ENCODE data around the gene CXXC5.

The CXXC5 gene

DNA sequence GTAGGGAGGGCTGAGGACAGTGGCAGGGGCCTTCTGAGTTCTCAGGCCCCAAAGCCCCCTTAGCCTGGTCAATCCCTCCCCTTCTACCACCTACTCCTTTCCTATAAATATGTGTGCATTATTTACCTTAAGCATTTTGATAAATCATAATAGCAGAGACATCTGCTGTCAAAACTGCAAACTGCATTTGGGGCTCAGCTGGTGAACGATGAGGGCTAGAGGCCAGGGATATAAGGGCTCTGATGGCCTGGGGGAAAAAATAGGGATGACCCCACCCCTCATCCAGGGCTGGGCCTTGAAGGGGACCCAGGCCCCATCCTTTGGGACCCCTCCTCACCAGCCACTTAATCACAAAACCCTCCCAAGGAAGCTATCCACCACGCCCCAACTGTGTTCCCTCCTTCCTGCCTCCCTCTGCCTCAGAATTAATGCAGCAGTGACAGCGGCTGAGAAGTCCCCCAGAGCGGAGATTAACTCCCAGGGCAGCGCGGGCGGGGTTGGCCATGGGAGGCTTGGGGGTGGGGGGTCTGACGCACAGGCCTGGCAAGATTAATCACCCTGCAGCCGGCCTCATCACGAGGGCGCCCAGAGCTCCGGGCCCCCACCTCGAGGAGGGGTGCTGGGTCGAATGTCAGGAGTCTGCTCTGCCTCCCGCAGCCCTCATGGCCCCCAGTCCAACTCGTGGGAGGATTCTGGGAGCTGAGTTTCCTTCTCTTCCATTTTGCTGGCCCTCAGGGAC lies 42.1 kb downstream of the CXXC5 start:
- H3K27me3 ChIP-seq (ENCODE audit: control insufficient read depth, insufficient read depth, low read length): peaks cover 18% of the 10 kb centered on the region
- peaks cover 22% of the 10 kb centered on the region for H3K4me1 ChIP-seq (ENCODE audit: control insufficient read depth, insufficient read depth, low read length)
- no peaks in the 10 kb centered on the region for H3K9me3 ChIP-seq (ENCODE audit: control insufficient read depth, insufficient read depth, low read length)
- no peak overlapping the region for H3K4me3 ChIP-seq (ENCODE audit: low read depth, low read length)
- no peak overlapping the region for H3K9ac ChIP-seq (ENCODE audit: low read depth, low read length)
- H3K36me3 ChIP-seq (ENCODE audit: control insufficient read depth, insufficient read depth, low read length): peaks cover 3% of the 10 kb centered on the region

DNA sequence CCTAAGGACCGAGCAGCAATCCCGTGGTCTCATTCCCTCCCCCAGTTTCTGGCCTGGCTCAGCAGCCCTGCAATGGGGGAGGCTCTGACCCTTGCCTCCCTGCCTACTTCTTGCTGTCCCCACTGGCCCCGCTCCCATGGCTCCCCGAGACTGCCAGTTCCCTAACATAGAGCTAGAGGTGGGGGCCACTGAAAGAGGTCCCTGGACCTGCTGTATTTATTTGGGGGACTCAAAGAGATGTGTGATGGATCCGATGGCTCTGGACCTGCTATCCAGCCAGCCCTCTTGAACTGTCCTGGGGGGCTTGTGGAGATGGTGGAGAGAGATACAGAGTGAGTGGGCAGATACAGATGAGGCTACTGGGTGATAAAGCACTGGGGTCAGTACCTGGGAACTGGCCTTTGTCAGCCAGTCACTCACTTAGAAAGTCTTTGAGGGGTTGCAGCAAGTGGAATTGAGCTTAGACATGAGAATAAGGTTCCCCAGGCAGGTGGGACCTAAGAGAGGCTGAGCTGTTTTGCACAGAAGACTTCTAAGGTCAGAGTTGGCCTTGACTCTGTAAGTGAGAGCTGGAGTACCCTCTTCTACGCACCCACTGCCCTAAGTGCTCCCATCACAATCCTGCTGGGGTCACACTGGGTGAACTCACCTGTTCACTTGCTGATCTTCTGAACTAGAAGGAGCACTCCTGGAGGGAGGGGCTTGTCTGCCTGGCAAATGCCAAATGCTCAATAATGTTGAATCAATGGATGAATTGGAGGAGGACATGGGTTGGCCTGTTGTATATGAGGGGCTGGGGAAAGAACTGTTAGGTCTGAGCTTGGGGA lies 42.9 kb downstream of the CXXC5 start:
- Histone ChIP-seq H3K9ac (ENCODE audit: low read depth, low read length) (no peak overlapping the region), H3K27me3 (ENCODE audit: control insufficient read depth, insufficient read depth, low read length) (peaks cover 18% of the 10 kb centered on the region), H3K9me3 (ENCODE audit: control insufficient read depth, insufficient read depth, low read length) (no peaks in the 10 kb centered on the region), H3K36me3 (ENCODE audit: control insufficient read depth, insufficient read depth, low read length) (peaks cover 3% of the 10 kb centered on the region), H3K4me3 (ENCODE audit: low read depth, low read length) (no peak overlapping the region), H3K4me1 (ENCODE audit: control insufficient read depth, insufficient read depth, low read length) (peaks cover 19% of the 10 kb centered on the region)

DNA sequence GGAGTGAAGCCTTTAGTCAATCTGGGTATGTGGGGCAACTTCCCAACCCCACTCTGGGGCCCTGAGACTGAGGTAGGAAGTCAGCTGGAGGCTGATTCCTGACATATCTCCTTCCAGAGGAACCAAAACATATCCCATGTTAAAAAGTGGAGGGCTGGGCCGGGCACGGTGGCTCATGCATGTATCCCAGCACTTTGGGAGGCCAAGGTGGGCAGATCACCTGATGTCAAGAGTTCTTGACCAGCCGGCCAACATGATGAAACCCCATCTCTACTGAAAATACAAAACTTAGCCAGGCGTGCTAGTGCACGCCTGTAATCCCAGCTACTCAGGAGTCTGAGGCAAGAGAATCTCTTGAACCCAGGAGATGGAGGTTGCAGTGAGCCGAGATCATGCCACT lies 44.0 kb downstream of the CXXC5 start:
- no peak overlapping the region for H3K4me3 ChIP-seq (ENCODE audit: low read depth, low read length)
- no peaks in the 10 kb centered on the region for H3K9me3 ChIP-seq (ENCODE audit: control insufficient read depth, insufficient read depth, low read length)
- H3K4me1 ChIP-seq (ENCODE audit: control insufficient read depth, insufficient read depth, low read length): peaks cover 16% of the 10 kb centered on the region
- H3K36me3 ChIP-seq (ENCODE audit: control insufficient read depth, insufficient read depth, low read length): peaks cover 3% of the 10 kb centered on the region
- H3K27me3 ChIP-seq (ENCODE audit: control insufficient read depth, insufficient read depth, low read length): peaks cover 18% of the 10 kb centered on the region
- no peak overlapping the region for H3K9ac ChIP-seq (ENCODE audit: low read depth, low read length)

DNA sequence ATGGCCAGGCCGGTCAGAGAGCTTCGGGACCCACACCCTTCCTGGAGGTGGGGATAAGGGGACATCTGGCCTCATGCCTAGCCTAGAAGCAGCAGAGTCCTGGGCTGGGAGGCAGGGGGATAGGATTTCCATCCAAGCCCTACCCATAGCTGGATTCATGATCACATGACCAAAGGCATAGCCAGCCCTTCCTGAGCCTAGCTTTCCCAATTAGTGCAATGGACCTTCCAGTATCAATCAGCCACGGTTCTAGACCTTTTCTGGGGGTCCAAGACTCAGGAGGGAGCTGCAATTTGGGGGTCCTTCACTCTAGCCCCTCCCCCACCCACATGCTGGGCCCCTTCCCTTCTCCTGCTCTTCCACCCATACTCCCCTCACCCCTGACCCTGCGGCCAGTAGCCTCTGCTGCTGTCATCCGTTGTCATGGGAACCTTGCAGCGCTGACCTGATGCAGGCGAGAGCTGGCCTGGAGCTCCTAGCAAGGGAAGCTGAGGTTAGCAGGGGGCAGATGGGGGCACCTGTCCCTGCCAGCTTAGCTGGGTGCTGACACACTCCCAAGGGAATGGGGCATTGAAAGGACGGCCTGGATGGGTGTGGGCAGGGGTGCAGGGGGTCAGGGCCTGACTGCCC lies 44.6 kb downstream of the CXXC5 start:
- no peaks in the 10 kb centered on the region for H3K9me3 ChIP-seq (ENCODE audit: control insufficient read depth, insufficient read depth, low read length)
- no peaks in the 10 kb centered on the region for H3K36me3 ChIP-seq (ENCODE audit: control insufficient read depth, insufficient read depth, low read length)
- no peak overlapping the region for H3K4me3 ChIP-seq (ENCODE audit: low read depth, low read length)
- peaks cover 16% of the 10 kb centered on the region for H3K4me1 ChIP-seq (ENCODE audit: control insufficient read depth, insufficient read depth, low read length)
- H3K27me3 ChIP-seq (ENCODE audit: control insufficient read depth, insufficient read depth, low read length): peaks cover 18% of the 10 kb centered on the region
- H3K9ac ChIP-seq (ENCODE audit: low read depth, low read length): no peak overlapping the region

DNA sequence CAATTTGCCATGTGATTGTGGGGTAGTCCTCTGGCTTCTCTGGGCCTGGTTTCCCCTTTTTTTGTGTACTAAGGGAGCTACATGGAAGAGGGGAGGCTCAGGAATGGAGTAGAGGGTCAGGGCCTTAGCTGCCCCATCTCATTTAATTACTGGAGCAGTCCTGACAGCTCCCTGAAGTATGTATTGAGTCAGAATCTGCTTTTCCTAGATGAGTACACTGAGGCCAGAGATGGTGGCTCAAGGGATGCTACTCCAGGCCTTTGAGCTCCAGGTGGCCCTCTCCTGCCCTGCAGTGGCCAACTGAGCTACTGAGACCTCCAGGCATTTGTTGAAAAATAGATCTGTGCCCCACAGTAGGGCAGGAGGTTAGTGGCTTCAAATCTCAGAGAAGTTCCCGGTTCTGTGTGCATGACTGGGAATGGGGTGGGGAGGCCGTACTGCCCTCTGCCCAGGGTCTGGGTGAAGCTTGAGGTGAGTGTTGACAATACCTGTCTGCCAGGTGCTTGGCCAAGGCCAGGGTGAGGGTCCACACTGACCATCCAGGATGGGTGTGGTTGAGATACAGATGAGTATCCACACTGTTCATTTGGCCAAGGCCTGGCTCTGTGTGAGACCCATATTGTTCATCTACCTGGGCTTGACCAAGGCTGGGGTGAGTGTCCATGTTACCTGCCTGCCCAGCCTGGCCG lies 45.7 kb downstream of the CXXC5 start:
- Histone ChIP-seq H3K4me1 (ENCODE audit: control insufficient read depth, insufficient read depth, low read length) (peaks cover 20% of the 10 kb centered on the region), H3K9me3 (ENCODE audit: control insufficient read depth, insufficient read depth, low read length) (no peaks in the 10 kb centered on the region), H3K9ac (ENCODE audit: low read depth, low read length) (no peak overlapping the region), H3K27me3 (ENCODE audit: control insufficient read depth, insufficient read depth, low read length) (peaks cover 18% of the 10 kb centered on the region), H3K36me3 (ENCODE audit: control insufficient read depth, insufficient read depth, low read length) (no peaks in the 10 kb centered on the region), H3K4me3 (ENCODE audit: low read depth, low read length) (no peak overlapping the region)

DNA sequence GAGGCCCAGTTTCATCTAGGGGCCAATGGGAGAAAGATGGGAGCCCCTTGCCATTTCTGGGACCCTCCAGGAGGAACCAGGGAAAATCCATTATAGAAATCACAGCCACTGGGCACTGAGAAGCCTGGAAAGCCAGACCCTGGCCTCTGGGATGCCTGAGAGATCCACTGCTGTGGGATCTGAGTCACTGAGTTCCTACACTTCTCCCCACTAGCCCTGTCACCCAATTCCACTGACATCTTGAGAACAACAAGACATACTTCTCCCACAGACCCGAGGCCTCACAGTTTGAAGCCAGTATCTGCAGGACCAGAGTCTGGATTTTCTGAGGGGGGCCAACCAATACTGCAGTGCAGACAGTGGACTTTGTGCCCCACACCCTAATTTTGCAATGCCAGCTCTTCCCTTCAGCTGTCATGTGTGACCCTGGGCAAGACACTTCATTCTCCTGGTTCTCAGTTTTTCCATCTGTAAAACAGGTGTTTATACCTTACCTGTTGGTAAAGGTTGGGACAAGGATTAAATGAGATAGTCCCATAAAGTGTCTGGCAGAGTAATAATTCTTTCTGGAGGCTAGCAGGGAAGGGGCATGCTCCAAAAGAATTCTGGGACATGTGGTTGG lies 46.5 kb downstream of the CXXC5 start:
- Histone ChIP-seq H3K9me3 (ENCODE audit: control insufficient read depth, insufficient read depth, low read length) (no peaks in the 10 kb centered on the region), H3K9ac (ENCODE audit: low read depth, low read length) (no peak overlapping the region), H3K4me3 (ENCODE audit: low read depth, low read length) (no peak overlapping the region), H3K4me1 (ENCODE audit: control insufficient read depth, insufficient read depth, low read length) (peaks cover 19% of the 10 kb centered on the region), H3K27me3 (ENCODE audit: control insufficient read depth, insufficient read depth, low read length) (peaks cover 18% of the 10 kb centered on the region), H3K36me3 (ENCODE audit: control insufficient read depth, insufficient read depth, low read length) (no peaks in the 10 kb centered on the region)

DNA sequence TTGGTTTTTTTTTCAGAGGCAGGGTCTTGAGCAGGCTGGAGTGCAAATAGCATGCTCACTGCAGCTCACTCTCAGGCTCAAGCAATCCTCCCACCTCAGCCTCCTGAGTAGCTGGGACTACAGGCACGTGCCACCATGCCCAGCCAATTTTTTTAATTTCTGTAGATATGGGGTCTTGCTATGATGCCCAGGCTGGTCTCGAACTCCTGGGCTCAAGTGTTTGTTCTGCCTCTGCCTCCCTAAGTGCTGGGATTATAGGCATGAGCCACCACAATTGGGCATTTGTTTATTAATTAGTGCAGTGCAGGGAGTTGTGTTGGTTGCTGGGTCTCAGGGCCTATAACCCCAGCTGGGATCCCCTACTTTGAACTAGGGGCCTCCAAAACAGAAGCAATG lies 47.0 kb downstream of the CXXC5 start:
- H3K4me3 ChIP-seq (ENCODE audit: low read depth, low read length): no peak overlapping the region
- no peaks in the 10 kb centered on the region for H3K36me3 ChIP-seq (ENCODE audit: control insufficient read depth, insufficient read depth, low read length)
- H3K9me3 ChIP-seq (ENCODE audit: control insufficient read depth, insufficient read depth, low read length): no peaks in the 10 kb centered on the region
- peaks cover 14% of the 10 kb centered on the region for H3K4me1 ChIP-seq (ENCODE audit: control insufficient read depth, insufficient read depth, low read length)
- H3K27me3 ChIP-seq (ENCODE audit: control insufficient read depth, insufficient read depth, low read length): peaks cover 18% of the 10 kb centered on the region
- H3K9ac ChIP-seq (ENCODE audit: low read depth, low read length): no peak overlapping the region

DNA sequence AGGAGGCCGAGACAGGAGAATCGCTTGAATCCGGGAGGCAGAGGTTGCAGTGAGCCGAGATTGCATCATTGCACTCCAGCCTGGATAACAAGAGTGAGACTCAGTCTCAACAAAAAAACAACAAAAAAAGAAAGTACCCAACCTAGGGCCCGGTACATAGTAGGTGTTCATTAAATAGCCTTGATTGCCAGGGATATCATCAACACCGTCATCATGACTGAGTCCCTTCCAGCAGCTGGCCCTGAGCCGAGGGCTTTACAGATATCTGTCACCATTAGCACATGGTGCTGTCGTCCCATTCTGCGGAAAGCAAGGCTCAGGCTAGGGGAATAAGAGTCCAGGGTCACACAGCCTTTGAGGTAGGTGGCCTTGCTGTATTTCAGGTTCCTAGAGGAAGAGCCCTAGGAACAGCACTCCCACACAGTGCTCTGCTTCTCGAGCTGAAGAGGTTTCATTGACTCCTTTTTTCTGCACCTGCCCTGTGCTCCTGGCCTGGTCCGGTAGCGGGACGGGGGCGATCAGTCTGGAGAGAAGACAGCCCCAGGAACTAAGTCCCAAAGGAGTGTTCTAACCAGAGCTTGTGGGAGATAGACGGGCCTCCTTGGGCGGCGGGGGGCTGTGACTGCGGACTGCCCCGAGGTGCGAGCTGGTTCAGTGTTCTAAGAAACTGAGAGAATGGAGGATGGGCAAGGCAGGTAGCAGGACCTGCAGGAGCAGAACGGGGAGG lies 48.2 kb downstream of the CXXC5 start:
- Histone ChIP-seq H3K4me1 (ENCODE audit: control insufficient read depth, insufficient read depth, low read length) (peaks cover 22% of the 10 kb centered on the region), H3K9me3 (ENCODE audit: control insufficient read depth, insufficient read depth, low read length) (no peaks in the 10 kb centered on the region), H3K9ac (ENCODE audit: low read depth, low read length) (no peak overlapping the region), H3K4me3 (ENCODE audit: low read depth, low read length) (peak overlapping the region; percentile 53), H3K36me3 (ENCODE audit: control insufficient read depth, insufficient read depth, low read length) (no peaks in the 10 kb centered on the region), H3K27me3 (ENCODE audit: control insufficient read depth, insufficient read depth, low read length) (peaks cover 14% of the 10 kb centered on the region)

DNA sequence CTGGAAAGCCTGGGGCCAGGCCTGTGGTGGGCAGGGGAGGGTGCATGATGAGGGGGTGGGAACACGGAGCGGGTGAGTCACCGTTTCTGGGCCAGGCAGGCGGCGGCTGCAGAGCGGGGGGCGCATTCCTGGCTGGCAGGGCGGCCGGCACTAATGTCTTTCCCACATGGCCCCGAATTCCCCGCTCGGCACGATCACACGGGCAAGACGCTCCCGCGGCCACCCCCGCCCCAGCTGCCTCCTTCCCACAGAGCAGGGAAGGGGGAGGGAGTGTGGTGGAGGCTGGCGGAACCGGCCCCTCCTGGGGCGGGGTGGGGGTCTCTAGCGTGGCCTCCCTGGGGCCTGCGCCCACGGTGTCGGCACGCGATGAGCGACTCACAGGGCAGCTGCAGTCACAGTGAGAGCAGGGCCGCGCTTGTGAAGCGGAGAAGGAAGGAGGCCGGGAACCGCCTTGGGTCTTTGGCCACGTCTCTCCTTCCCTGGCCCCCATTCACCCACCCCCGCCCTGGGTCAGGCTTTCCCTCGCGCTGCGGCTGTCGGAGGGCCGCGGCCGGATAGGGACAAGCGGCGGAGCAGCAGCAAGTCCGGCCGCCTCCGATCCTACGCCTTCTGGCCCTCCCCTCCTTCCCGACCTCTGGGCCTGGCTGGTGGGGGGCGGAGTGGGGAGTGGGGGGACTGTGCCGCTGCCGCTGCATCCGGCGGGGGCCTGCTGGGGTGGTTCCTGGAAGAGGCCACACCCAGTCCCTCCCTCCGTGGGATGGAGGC lies 48.9 kb downstream of the CXXC5 start:
- Histone ChIP-seq H3K9ac (ENCODE audit: low read depth, low read length) (peak overlapping the region; percentile 24), H3K9me3 (ENCODE audit: control insufficient read depth, insufficient read depth, low read length) (no peaks in the 10 kb centered on the region), H3K4me1 (ENCODE audit: control insufficient read depth, insufficient read depth, low read length) (peaks cover 26% of the 10 kb centered on the region), H3K27me3 (ENCODE audit: control insufficient read depth, insufficient read depth, low read length) (peaks cover 7% of the 10 kb centered on the region), H3K4me3 (ENCODE audit: low read depth, low read length) (peak overlapping the region; percentile 53), H3K36me3 (ENCODE audit: control insufficient read depth, insufficient read depth, low read length) (no peaks in the 10 kb centered on the region)

DNA sequence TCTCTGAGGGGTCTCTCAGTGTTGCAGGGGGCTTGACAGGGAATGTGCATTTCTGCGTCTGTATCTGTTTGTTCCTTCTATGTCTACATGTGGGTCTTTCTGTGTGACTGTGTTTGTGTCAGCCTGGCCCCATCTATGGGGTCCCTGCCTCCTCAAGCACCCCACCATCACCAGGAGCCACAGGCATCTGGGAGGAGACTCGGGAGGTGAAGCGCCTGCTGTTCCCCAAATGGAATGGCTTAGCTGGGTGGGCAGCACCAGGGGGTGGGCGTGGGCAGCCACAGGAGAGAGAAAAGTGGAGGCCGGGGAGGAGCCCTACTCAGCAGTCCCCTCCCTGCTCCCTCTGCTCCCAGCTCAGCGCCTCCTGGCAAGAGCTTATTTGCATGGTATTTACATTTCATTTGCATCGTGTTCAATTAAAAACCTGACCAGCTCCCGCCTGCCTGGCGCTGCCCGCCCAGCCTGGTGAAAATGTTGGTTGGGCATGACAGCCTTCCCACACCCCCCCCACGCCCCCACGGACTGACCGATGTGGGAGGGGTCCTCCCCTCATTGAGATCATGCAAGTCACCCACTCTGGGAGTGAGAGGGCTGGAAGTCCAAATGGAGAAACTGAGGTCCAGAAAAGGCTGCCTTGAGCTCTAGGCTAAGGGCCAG lies 50.5 kb downstream of the CXXC5 start:
- Histone ChIP-seq H3K9ac (ENCODE audit: low read depth, low read length) (no peak overlapping the region), H3K27me3 (ENCODE audit: control insufficient read depth, insufficient read depth, low read length) (peaks cover 5% of the 10 kb centered on the region), H3K4me1 (ENCODE audit: control insufficient read depth, insufficient read depth, low read length) (peaks cover 26% of the 10 kb centered on the region)

More for the DNA sequence above, 50.5 kb downstream of the CXXC5 start:
- Histone ChIP-seq H3K9me3 (ENCODE audit: control insufficient read depth, insufficient read depth, low read length) (no peaks in the 10 kb centered on the region), H3K4me3 (ENCODE audit: low read depth, low read length) (peak overlapping the region; percentile 36), H3K36me3 (ENCODE audit: control insufficient read depth, insufficient read depth, low read length) (no peaks in the 10 kb centered on the region)
